CD14-positive monocyte (primary cell): ENCODE results near the gene CDC14B. TPM values are rescaled to one million over a fixed set of nuclear protein-coding genes. Genes with fewer than 3 reads are reported as not detected.

Experiments used
- DNase-seq, 3 donors: peaks; one replicate each; pipeline ENCODE4 v3.0.0-alpha.2; 2011 to 2022
- H2AFZ ChIP-seq: 2 replicates; pipeline ENCODE4 v1.6.0; 2012; ENCODE audit warnings: mild to moderate bottlenecking, low read depth, low read length, inconsistent platforms; ENCODE audit not compliant: insufficient read depth, poor library complexity, severe bottlenecking
- H3K27ac ChIP-seq, 2 donors: 1 replicate in 1 of 2; 2 replicates in 1 of 2; pipeline ENCODE4 v1.5.1; 2012 to 2013; ENCODE audit warnings: low read length in 2 of 2, control low read depth in 1 of 2, inconsistent platforms in 1 of 2, low read depth in 1 of 2, mild to moderate bottlenecking in 1 of 2
- H3K27me3 ChIP-seq, 2 donors: one replicate each; pipeline versions ENCODE4 v1.6.0 to v1.6.1; 2011 to 2013; ENCODE audit warnings: low read length in 2 of 2; ENCODE audit not compliant: control insufficient read depth in 2 of 2, insufficient read depth in 2 of 2
- H3K36me3 ChIP-seq, 2 donors: replicated peaks in 1 of 2; 1 replicate in 1 of 2; 2 replicates in 1 of 2; pipeline versions ENCODE4 v1.5.1 to v1.6.1; 2012 to 2013; ENCODE audit warnings: low read length in 2 of 2, control low read depth in 1 of 2, inconsistent platforms in 1 of 2, mild to moderate bottlenecking in 1 of 2; ENCODE audit not compliant: insufficient read depth in 2 of 2, control insufficient read depth in 1 of 2
- H3K4me1 ChIP-seq, 2 donors: 1 replicate in 1 of 2; 2 replicates in 1 of 2; pipeline versions ENCODE4 v1.5.1 to v1.6.1; 2012 to 2013; ENCODE audit warnings: low read length in 2 of 2, control low read depth in 1 of 2, inconsistent platforms in 1 of 2, mild to moderate bottlenecking in 1 of 2, moderate library complexity in 1 of 2; ENCODE audit not compliant: insufficient read depth in 2 of 2, control insufficient read depth in 1 of 2
- H3K4me2 ChIP-seq: replicated peaks from 2 replicates; pipeline ENCODE3; 2012; ENCODE audit warnings: low read length, moderate library complexity, mild to moderate bottlenecking; ENCODE audit not compliant: poor library complexity, severe bottlenecking; ENCODE audit errors: extremely low read depth
- H3K4me3 ChIP-seq, 3 experiments: fragments of 200-600 bp in 1 of 3; sonication (generic) in 1 of 3; replicated peaks in 1 of 3; 1 replicate in 2 of 3; 2 replicates in 1 of 3; pipeline ENCODE4 v1.5.1; 2011 to 2013; ENCODE audit warnings: low read length in 3 of 3, mild to moderate bottlenecking in 3 of 3, control low read depth in 2 of 3, low read depth in 2 of 3, inconsistent platforms in 1 of 3, moderate library complexity in 1 of 3
- H3K79me2 ChIP-seq: 2 replicates; pipeline ENCODE4 v1.6.0; 2012; ENCODE audit warnings: mild to moderate bottlenecking, control low read depth, inconsistent platforms, low read length, moderate library complexity; ENCODE audit not compliant: insufficient read depth
- H3K9ac ChIP-seq: 2 replicates; pipeline ENCODE4 v1.6.0; 2017; ENCODE audit warnings: low read length, mild to moderate bottlenecking; ENCODE audit not compliant: insufficient read depth, poor library complexity, severe bottlenecking
- H3K9me3 ChIP-seq, 2 donors: replicated peaks in 1 of 2; 1 replicate in 1 of 2; 2 replicates in 1 of 2; pipeline versions ENCODE4 v1.5.1 to v1.6.1; 2012 to 2013; ENCODE audit warnings: low read length in 2 of 2, control low read depth in 1 of 2; ENCODE audit not compliant: control insufficient read depth in 1 of 2, insufficient read depth in 1 of 2
- H4K20me1 ChIP-seq: 2 replicates; pipeline ENCODE4 v1.6.0; 2012; ENCODE audit warnings: mild to moderate bottlenecking, low read length, control low read depth, moderate library complexity; ENCODE audit not compliant: insufficient read depth
- H3K27ac Mint-ChIP-seq, 7 donors: one replicate each; pipeline ENCODE4 v1.8.0; 2020; ENCODE audit warnings: mild to moderate bottlenecking in 7 of 7, mixed read lengths in 7 of 7, moderate library complexity in 6 of 7, inconsistent platforms in 2 of 7
- H3K27me3 Mint-ChIP-seq, 3 donors: one replicate each; pipeline ENCODE4 v1.8.0; 2021 to 2022; ENCODE audit warnings: low read depth in 3 of 3, mild to moderate bottlenecking in 3 of 3, mixed read lengths in 3 of 3, moderate library complexity in 3 of 3, inconsistent platforms in 1 of 3
- H3K36me3 Mint-ChIP-seq, 2 donors: one replicate each; pipeline ENCODE4 v1.8.0; 2020; ENCODE audit warnings: mixed read lengths in 2 of 2, inconsistent platforms in 1 of 2, mild to moderate bottlenecking in 1 of 2
- H3K4me1 Mint-ChIP-seq: one replicate; pipeline ENCODE4 v1.8.0; 2020; ENCODE audit warnings: mild to moderate bottlenecking, mixed read lengths
- H3K4me3 Mint-ChIP-seq, 2 donors: one replicate each; pipeline ENCODE4 v1.8.0; 2020; ENCODE audit warnings: mild to moderate bottlenecking in 2 of 2, mixed read lengths in 2 of 2, moderate library complexity in 1 of 2
- H3K9me3 Mint-ChIP-seq, 7 donors: one replicate each; pipeline ENCODE4 v1.8.0; 2020 to 2022; ENCODE audit warnings: mixed read lengths in 7 of 7, mild to moderate bottlenecking in 6 of 7, moderate library complexity in 6 of 7, inconsistent platforms in 2 of 7
- WGBS: methylation state at CpG from one replicate; pipeline ENCODE4 v1.1.5; 2013; ENCODE audit warnings: missing lambda C conversion rate; ENCODE audit not compliant: insufficient coverage; 5-methylcytosine and 5-hydroxymethylcytosine counted together
- intact Hi-C, 2 donors: fragments of 100-400 bp; cut with micrococcal nuclease; formaldehyde crosslinking; loops; one replicate each; pipeline versions ENCODE4 v1.15.0 to v1.15.1; 2023
- polyA plus RNA-seq, 3 donors: library from polyadenylated mRNA; depleted of rRNA in 1 of 3; unstranded in 2 of 3; stranded (reverse) in 1 of 3; fragments of 300-500 nt in 2 of 3; fragments of >200 nt in 1 of 3; fragmentation: Illumina TruSeq in 2 of 3; gene quantifications; 1 replicate in 2 of 3; 2 replicates in 1 of 3; pipeline ENCODE4 v1.2.3, GENCODE V29; 2012 to 2021
- TF ChIP-seq, protein P1 (sequence below): fragments of 200-600 bp; IDR thresholded peaks from one replicate; pipeline ENCODE4 v1.8.0; 2022; ENCODE audit warnings: antibody characterized with exemption, mild to moderate bottlenecking

The CDC14B gene
- polyA plus RNA-seq, 3 donors = 0.03 to 0.47 (median 0.44) TPM

DNA sequence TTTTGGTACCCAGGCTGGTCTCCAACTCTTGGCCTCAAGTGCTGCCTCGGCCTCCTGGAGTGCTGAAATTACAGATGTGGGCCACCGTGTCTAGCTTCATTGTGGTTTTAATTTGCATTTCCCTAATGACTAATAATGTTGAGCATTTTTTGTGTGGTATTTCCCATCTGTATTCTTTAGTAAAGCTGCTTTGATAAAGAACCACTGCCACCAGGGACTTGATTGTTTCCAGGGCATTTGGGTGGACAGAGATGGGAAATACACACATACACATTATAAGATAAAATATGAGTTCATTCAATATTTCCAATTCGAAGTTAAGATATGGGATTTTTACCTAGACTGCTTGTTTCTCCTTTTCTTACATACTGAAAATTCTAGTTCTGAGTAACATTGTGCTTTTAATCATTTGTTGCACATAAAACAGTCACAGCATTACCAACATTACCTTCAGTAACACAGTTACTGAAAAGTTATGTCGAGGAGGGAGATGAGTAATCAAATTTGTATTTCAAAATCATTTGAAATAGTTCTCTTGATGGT lies 140.7 kb downstream of the CDC14B start:
- no peak for DNase-seq
- Histone ChIP-seq H3K9me3 (no peaks in the 10 kb centered on the region), H3K36me3 (no peaks in the 10 kb centered on the region), H2AFZ (no peak overlapping the region), H3K9ac (no peak overlapping the region), H3K27ac (no peak overlapping the region), H3K27me3 (no peaks in the 10 kb centered on the region), H3K4me1 (no peaks in the 10 kb centered on the region), H3K4me2 (no peak overlapping the region), H3K79me2 (no peaks in the 10 kb centered on the region), H3K4me3 (no peak overlapping the region), H4K20me1 (no peaks in the 10 kb centered on the region)
- WGBS = no CpG with 5 or more reads among the region's 4 CpGs
- Mint-ChIP-seq H3K27me3 (peaks cover 0 to 2% (median 2%) of the 10 kb centered on the region in 3 donors), H3K36me3 (no peaks in the 10 kb centered on the region), H3K4me1 (peaks cover under 1% of the 10 kb centered on the region), H3K4me3 (no peak overlapping the region), H3K9me3 (no peaks in the 10 kb centered on the region), H3K27ac (no peak overlapping the region)
- intact Hi-C loops = no loop called here
- TF ChIP-seq, protein P1, sequence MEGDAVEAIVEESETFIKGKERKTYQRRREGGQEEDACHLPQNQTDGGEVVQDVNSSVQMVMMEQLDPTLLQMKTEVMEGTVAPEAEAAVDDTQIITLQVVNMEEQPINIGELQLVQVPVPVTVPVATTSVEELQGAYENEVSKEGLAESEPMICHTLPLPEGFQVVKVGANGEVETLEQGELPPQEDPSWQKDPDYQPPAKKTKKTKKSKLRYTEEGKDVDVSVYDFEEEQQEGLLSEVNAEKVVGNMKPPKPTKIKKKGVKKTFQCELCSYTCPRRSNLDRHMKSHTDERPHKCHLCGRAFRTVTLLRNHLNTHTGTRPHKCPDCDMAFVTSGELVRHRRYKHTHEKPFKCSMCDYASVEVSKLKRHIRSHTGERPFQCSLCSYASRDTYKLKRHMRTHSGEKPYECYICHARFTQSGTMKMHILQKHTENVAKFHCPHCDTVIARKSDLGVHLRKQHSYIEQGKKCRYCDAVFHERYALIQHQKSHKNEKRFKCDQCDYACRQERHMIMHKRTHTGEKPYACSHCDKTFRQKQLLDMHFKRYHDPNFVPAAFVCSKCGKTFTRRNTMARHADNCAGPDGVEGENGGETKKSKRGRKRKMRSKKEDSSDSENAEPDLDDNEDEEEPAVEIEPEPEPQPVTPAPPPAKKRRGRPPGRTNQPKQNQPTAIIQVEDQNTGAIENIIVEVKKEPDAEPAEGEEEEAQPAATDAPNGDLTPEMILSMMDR = no peak

DNA sequence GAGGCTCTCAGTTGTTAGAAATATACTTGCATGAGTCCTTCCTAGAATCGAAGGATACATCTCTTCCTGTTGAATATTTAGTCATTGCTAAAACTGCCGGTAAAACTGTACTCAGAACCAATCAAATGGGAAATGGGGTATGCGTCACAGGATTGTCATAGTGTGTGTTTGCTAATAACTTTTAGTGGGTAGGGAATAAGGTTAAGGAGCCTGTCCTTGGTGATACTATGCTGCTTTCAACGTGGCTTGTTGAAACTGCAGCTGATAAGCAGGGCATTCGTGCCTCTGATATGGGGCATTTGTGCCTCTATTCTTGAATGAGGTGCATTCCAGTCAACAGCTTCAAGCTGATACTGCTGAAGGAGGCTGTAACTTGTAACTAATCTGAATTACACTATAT lies 143.1 kb downstream of the CDC14B start:
- no peak overlapping the region for H3K9ac ChIP-seq
- peaks cover 0 to 2% (median 0%) of the 10 kb centered on the region in 3 donors for H3K27me3 Mint-ChIP-seq
- H3K36me3 ChIP-seq = no peaks in the 10 kb centered on the region
- WGBS = 76% methylated on average over 2 of the region's 5 CpGs
- H3K4me3 Mint-ChIP-seq = no peak overlapping the region
- no peak for DNase-seq
- H3K4me2 ChIP-seq = no peak overlapping the region
- H3K36me3 Mint-ChIP-seq = no peaks in the 10 kb centered on the region
- H3K27ac Mint-ChIP-seq = no peak overlapping the region
- H4K20me1 ChIP-seq = no peaks in the 10 kb centered on the region
- TF ChIP-seq, protein P1 = no peak
- no peaks in the 10 kb centered on the region for H3K9me3 Mint-ChIP-seq
- H3K9me3 ChIP-seq = no peaks in the 10 kb centered on the region
- intact Hi-C loops = no loop called here
- no peak overlapping the region for H2AFZ ChIP-seq
- H3K4me1 ChIP-seq = no peaks in the 10 kb centered on the region
- no peak overlapping the region for H3K4me3 ChIP-seq
- H3K27ac ChIP-seq = no peak overlapping the region
- H3K79me2 ChIP-seq = no peaks in the 10 kb centered on the region
- no peaks in the 10 kb centered on the region for H3K4me1 Mint-ChIP-seq
- H3K27me3 ChIP-seq = no peaks in the 10 kb centered on the region
